Fibroblast of lung (primary cell): ENCODE data around the gene ASIC1.
"Not testable (repeated sequence)": the region's sequence is repeated elsewhere in the genome, so short reads cannot be mapped to it uniquely, and the experiment has no call there.

ENCODE experiments used
- CTCF ChIP-seq, 2 donors: IDR thresholded peaks in 1 of 2; conservative IDR thresholded peaks in 1 of 2; 1 replicate in 1 of 2; 2 replicates in 1 of 2; pipeline ENCODE4 v1.5.1; 2011 to 2012; ENCODE audit warnings: low read length in 2 of 2, control low read depth in 1 of 2, inconsistent platforms in 1 of 2, low read depth in 1 of 2, mild to moderate bottlenecking in 1 of 2
- EZH2 ChIP-seq: IDR thresholded peaks from 2 replicates; pipeline ENCODE4 v1.5.1; 2012; ENCODE audit warnings: low read length, control low read depth, mild to moderate bottlenecking; ENCODE audit errors: missing control alignments

- TF ChIP-seq CTCF (conservative IDR thresholded peaks at IDR 0.05 in 1 of 2, IDR thresholded peaks at IDR 0.05 in 1 of 2; ENCODE audit: low read depth in 1 of 2, low read length in 2 of 2); EZH2: not testable (repeated sequence)
Observed at GRCh38 chr12:50084409-50084774, 27.0 kb downstream of the ASIC1 start.
